WERI-Rb-1 (cell line): ENCODE data around the gene CFAP100.

Experiments
- DNase-seq: peaks from one replicate; pipeline ENCODE4 v3.0.0-alpha.2; 2020
- H3K27ac ChIP-seq: fragments of 250-450 bp; sonication (Bioruptor Pico); 2 replicates; pipeline ENCODE4 v1.5.1; 2020; ENCODE audit warnings: mild to moderate bottlenecking, moderate library complexity
- H3K27me3 ChIP-seq: fragments of 250-450 bp; sonication (Bioruptor Pico); 2 replicates; pipeline ENCODE4 v1.5.1; 2021; ENCODE audit warnings: mild to moderate bottlenecking, low read depth, moderate library complexity; ENCODE audit not compliant: insufficient read depth, severe bottlenecking
- H3K36me3 ChIP-seq: fragments of 250-450 bp; sonication (Bioruptor Pico); 2 replicates; pipeline ENCODE4 v1.5.1; 2020; ENCODE audit warnings: mild to moderate bottlenecking, moderate library complexity
- H3K4me3 ChIP-seq: 2 replicates; pipeline ENCODE4 v1.5.1; 2011; ENCODE audit warnings: low read depth, mild to moderate bottlenecking, control low read depth, low read length
- H3K9me3 ChIP-seq: fragments of 250-450 bp; sonication (Bioruptor Pico); 2 replicates; pipeline ENCODE4 v1.5.1; 2021; ENCODE audit warnings: mild to moderate bottlenecking, moderate library complexity; ENCODE audit not compliant: severe bottlenecking
- CTCF ChIP-seq: IDR thresholded peaks from 2 replicates; pipeline ENCODE4 v1.5.1; 2011; ENCODE audit warnings: low read depth, mild to moderate bottlenecking, control low read depth, inconsistent platforms, low read length

The CFAP100 gene

GRCh38 chr3:126475413-126476114 lies 80.9 kb downstream of the CFAP100 start, which contains the start of gene ZXDC:
ZXDC (minus strand) TSS chr3:126475891; CDS start chr3:126475865, 26 bp downstream.
- peak; percentile 90 for DNase-seq
- Histone ChIP-seq H3K27ac (peak within 1 kb of the TSS; percentile 76), H3K9me3 (no peaks in the 10 kb centered on the region), H3K27me3 (no peaks in the 10 kb centered on the region), H3K4me3 (peak within 1 kb of the TSS; percentile 55), H3K36me3 (peaks cover 29% of the 10 kb centered on the region)
- peak; percentile 71 for TF ChIP-seq CTCF

- H3K4me3 ChIP-seq = no peak overlapping the region
- peak overlapping the region; percentile 44; the same call in 1 of the 2 replicates for H3K27ac ChIP-seq
- no peaks in the 10 kb centered on the region for H3K27me3 ChIP-seq
- TF ChIP-seq CTCF = no peak
- no peaks in the 10 kb centered on the region for H3K9me3 ChIP-seq
- H3K36me3 ChIP-seq = peaks cover 20% of the 10 kb centered on the region
- peak; percentile 21 for DNase-seq
Observed at GRCh38 chr3:126476166-126477060, 81.7 kb downstream of the CFAP100 start.

GRCh38 chr3:126477061-126477380 lies 82.3 kb downstream of the CFAP100 start:
- Histone ChIP-seq H3K9me3 (no peaks in the 10 kb centered on the region), H3K27ac (no peak overlapping the region), H3K4me3 (no peak overlapping the region), H3K36me3 (peaks cover 15% of the 10 kb centered on the region), H3K27me3 (no peaks in the 10 kb centered on the region)
- TF ChIP-seq CTCF = no peak
- DNase-seq = no peak

GRCh38 chr3:126478581-126479310 lies 84.0 kb downstream of the CFAP100 start:
- no peak for DNase-seq
- H3K27me3 ChIP-seq = no peaks in the 10 kb centered on the region
- no peak overlapping the region for H3K4me3 ChIP-seq
- H3K9me3 ChIP-seq = no peaks in the 10 kb centered on the region
- TF ChIP-seq CTCF = no peak
- no peaks in the 10 kb centered on the region; the same call in 1 of the 2 replicates for H3K36me3 ChIP-seq
- no peak overlapping the region for H3K27ac ChIP-seq

- DNase-seq = no peak
- no peaks in the 10 kb centered on the region for H3K36me3 ChIP-seq
- no peaks in the 10 kb centered on the region for H3K27me3 ChIP-seq
- no peak for TF ChIP-seq CTCF
- H3K9me3 ChIP-seq = no peaks in the 10 kb centered on the region
- no peak overlapping the region for H3K4me3 ChIP-seq
- H3K27ac ChIP-seq = no peak overlapping the region
Observed at GRCh38 chr3:126479642-126480041, 84.9 kb downstream of the CFAP100 start.
